ENCODE data around the gene CASS4.

- no peak for TF ChIP-seq POLR2A (IDR thresholded peaks at IDR 0.05)
- TF ChIP-seq CTCF (IDR thresholded peaks at IDR 0.05), result no peak
- TF ChIP-seq EP300 (IDR thresholded peaks at IDR 0.05), result no peak
Measured at GRCh38 chr20:56426026-56426425, 14.0 kb downstream of the CASS4 start.

Data from ovary (tissue), 3 donors.